Astrocyte (in vitro differentiated cells and primary cell): ENCODE results near the gene GOSR2. TPM values are rescaled to one million over a fixed set of nuclear protein-coding genes. Genes with fewer than 3 reads are reported as not detected.

Experiments used
- DNase-seq: peaks from one replicate; pipeline ENCODE4 v3.0.0-alpha.2; 2010; ENCODE audit warnings: low read depth
- FAIRE-seq: peaks from 2 replicates; lab custom pipeline; 2011; peaks lifted over from hg19 to GRCh38; lab: Jason Lieb, UNC
- H2AFZ ChIP-seq: 2 replicates; pipeline ENCODE4 v1.6.0; 2012; ENCODE audit warnings: low read depth, low read length, inconsistent platforms
- H3K27ac ChIP-seq: 2 replicates; pipeline ENCODE4 v1.5.1; 2011; ENCODE audit warnings: low read depth, low read length, inconsistent platforms
- H3K27me3 ChIP-seq: 2 replicates; pipeline ENCODE4 v1.6.0; 2011; ENCODE audit warnings: low read length, inconsistent platforms; ENCODE audit not compliant: insufficient read depth
- H3K36me3 ChIP-seq: 2 replicates; pipeline ENCODE4 v1.5.1; 2011; ENCODE audit warnings: low read length, inconsistent platforms; ENCODE audit not compliant: insufficient read depth
- H3K4me1 ChIP-seq: 2 replicates; pipeline ENCODE4 v1.5.1; 2011; ENCODE audit warnings: low read length, inconsistent platforms; ENCODE audit not compliant: insufficient read depth
- H3K4me2 ChIP-seq: 2 replicates; pipeline ENCODE4 v1.6.0; 2012; ENCODE audit warnings: low read length, inconsistent platforms
- H3K4me3 ChIP-seq: 2 replicates; pipeline ENCODE4 v1.5.1; 2011; ENCODE audit warnings: low read depth, mild to moderate bottlenecking, low read length, inconsistent platforms; ENCODE audit not compliant: insufficient read depth
- H3K79me2 ChIP-seq: 2 replicates; pipeline ENCODE4 v1.6.0; 2012; ENCODE audit warnings: mild to moderate bottlenecking, low read length, inconsistent platforms; ENCODE audit not compliant: insufficient read depth
- H3K9ac ChIP-seq: 2 replicates; pipeline ENCODE4 v1.6.0; 2012; ENCODE audit warnings: mild to moderate bottlenecking, low read length, inconsistent platforms
- H3K9me3 ChIP-seq: 2 replicates; pipeline ENCODE4 v1.5.1; 2012; ENCODE audit warnings: low read depth, mild to moderate bottlenecking, low read length, inconsistent platforms; ENCODE audit not compliant: insufficient read depth
- H4K20me1 ChIP-seq: 2 replicates; pipeline ENCODE4 v1.6.0; 2012; ENCODE audit warnings: low read length, inconsistent platforms; ENCODE audit not compliant: insufficient read depth
- H3K27ac Mint-ChIP-seq: one replicate; pipeline ENCODE4 v1.8.0; 2021; ENCODE audit warnings: mild to moderate bottlenecking, mixed read lengths; ENCODE audit not compliant: unreplicated experiment
- H3K27me3 Mint-ChIP-seq: one replicate; pipeline ENCODE4 v1.8.0; 2021; ENCODE audit warnings: low read depth, mixed read lengths; ENCODE audit not compliant: unreplicated experiment
- H3K36me3 Mint-ChIP-seq: one replicate; pipeline ENCODE4 v1.8.0; 2021; ENCODE audit warnings: low read depth, mixed read lengths; ENCODE audit not compliant: unreplicated experiment
- H3K4me1 Mint-ChIP-seq: one replicate; pipeline ENCODE4 v1.8.0; 2021; ENCODE audit warnings: low read depth, mixed read lengths; ENCODE audit not compliant: unreplicated experiment
- H3K4me3 Mint-ChIP-seq: one replicate; pipeline ENCODE4 v1.8.0; 2021; ENCODE audit warnings: mild to moderate bottlenecking, moderate library complexity, mixed read lengths; ENCODE audit not compliant: unreplicated experiment
- H3K9me3 Mint-ChIP-seq: one replicate; pipeline ENCODE4 v1.8.0; 2021; ENCODE audit warnings: mild to moderate bottlenecking, mixed read lengths; ENCODE audit not compliant: unreplicated experiment
- EZH2 ChIP-seq: IDR thresholded peaks from 2 replicates; pipeline ENCODE4 v1.6.1; 2012; ENCODE audit warnings: mild to moderate bottlenecking, low read length, inconsistent platforms; ENCODE audit not compliant: insufficient read depth
- total RNA-seq: library from RNA; stranded (reverse); gene quantifications from 2 replicates; pipeline ENCODE4 v1.2.1, GENCODE V29; 2021
- TF ChIP-seq, protein P1 (sequence below): IDR thresholded peaks from 2 replicates; pipeline ENCODE4 v1.5.1; 2011; ENCODE audit warnings: low read depth, mild to moderate bottlenecking, inconsistent platforms, low read length, moderate library complexity; ENCODE audit not compliant: insufficient read depth

GOSR2 gene
- total RNA-seq, 1 donor from 2014 or later = 67.0 TPM

GRCh38 chr17:46974086-46974485, 51.1 kb downstream of the GOSR2 start:
- peaks cover 35% of the 10 kb centered on the region for H3K27me3 ChIP-seq
- Mint-ChIP-seq H3K27me3 (peaks cover 54% of the 10 kb centered on the region), H3K4me3 (no peak overlapping the region), H3K36me3 (no peaks in the 10 kb centered on the region), H3K27ac (no peak overlapping the region), H3K9me3 (peaks cover 2% of the 10 kb centered on the region), H3K4me1 (peaks cover 3% of the 10 kb centered on the region)
- H3K9ac ChIP-seq = no peak overlapping the region
- no peaks in the 10 kb centered on the region for H3K79me2 ChIP-seq
- DNase-seq = no peak
- H2AFZ ChIP-seq = no peak overlapping the region
- H4K20me1 ChIP-seq = no peaks in the 10 kb centered on the region
- H3K4me1 ChIP-seq = peaks cover 9% of the 10 kb centered on the region
- no peak overlapping the region for H3K4me2 ChIP-seq
- no peak for FAIRE-seq
- H3K9me3 ChIP-seq = no peaks in the 10 kb centered on the region
- no peaks in the 10 kb centered on the region for H3K36me3 ChIP-seq
- TF ChIP-seq, protein P1, sequence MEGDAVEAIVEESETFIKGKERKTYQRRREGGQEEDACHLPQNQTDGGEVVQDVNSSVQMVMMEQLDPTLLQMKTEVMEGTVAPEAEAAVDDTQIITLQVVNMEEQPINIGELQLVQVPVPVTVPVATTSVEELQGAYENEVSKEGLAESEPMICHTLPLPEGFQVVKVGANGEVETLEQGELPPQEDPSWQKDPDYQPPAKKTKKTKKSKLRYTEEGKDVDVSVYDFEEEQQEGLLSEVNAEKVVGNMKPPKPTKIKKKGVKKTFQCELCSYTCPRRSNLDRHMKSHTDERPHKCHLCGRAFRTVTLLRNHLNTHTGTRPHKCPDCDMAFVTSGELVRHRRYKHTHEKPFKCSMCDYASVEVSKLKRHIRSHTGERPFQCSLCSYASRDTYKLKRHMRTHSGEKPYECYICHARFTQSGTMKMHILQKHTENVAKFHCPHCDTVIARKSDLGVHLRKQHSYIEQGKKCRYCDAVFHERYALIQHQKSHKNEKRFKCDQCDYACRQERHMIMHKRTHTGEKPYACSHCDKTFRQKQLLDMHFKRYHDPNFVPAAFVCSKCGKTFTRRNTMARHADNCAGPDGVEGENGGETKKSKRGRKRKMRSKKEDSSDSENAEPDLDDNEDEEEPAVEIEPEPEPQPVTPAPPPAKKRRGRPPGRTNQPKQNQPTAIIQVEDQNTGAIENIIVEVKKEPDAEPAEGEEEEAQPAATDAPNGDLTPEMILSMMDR = no peak
- no peak for TF ChIP-seq EZH2
- no peak overlapping the region for H3K27ac ChIP-seq
- no peak overlapping the region for H3K4me3 ChIP-seq

DNA sequence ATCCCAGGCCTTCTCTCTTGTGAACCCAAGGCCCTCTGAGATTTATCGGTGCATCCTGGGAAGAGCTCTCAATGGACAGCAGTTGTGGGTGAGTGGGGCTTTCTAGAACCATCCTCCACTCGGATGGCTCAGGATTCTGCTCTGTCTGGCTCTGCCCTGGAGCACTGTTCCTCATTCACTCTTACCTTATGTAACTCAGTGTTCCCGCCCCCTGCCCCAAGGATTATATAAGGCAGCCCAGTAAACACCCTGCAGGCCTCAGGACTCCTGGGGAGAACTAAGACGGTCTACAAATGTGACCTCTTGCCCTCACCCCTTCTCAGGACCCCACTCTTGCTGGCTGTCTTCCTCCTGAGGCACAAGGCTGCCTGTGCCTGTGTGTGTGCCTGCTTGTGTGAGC, 52.3 kb downstream of the GOSR2 start:
- no peak overlapping the region for H3K4me3 Mint-ChIP-seq
- H3K4me1 Mint-ChIP-seq = peaks cover 3% of the 10 kb centered on the region
- H3K9ac ChIP-seq = no peak overlapping the region
- no peaks in the 10 kb centered on the region for H4K20me1 ChIP-seq
- H3K27ac ChIP-seq = no peak overlapping the region
- no peak overlapping the region for H3K4me2 ChIP-seq
- DNase-seq (no peak), FAIRE-seq (no peak)
- no peaks in the 10 kb centered on the region for H3K9me3 ChIP-seq
- no peaks in the 10 kb centered on the region for H3K36me3 Mint-ChIP-seq
- H3K27me3 ChIP-seq = peaks cover 40% of the 10 kb centered on the region
- H3K79me2 ChIP-seq = no peaks in the 10 kb centered on the region
- no peak overlapping the region for H3K27ac Mint-ChIP-seq
- H2AFZ ChIP-seq = no peak overlapping the region
- peaks cover 55% of the 10 kb centered on the region for H3K27me3 Mint-ChIP-seq
- no peak overlapping the region for H3K4me3 ChIP-seq
- no peaks in the 10 kb centered on the region for H3K36me3 ChIP-seq
- H3K9me3 Mint-ChIP-seq = peaks cover 2% of the 10 kb centered on the region
- TF ChIP-seq, protein P1 = no peak
- TF ChIP-seq EZH2 = no peak
- peaks cover 12% of the 10 kb centered on the region for H3K4me1 ChIP-seq

DNA sequence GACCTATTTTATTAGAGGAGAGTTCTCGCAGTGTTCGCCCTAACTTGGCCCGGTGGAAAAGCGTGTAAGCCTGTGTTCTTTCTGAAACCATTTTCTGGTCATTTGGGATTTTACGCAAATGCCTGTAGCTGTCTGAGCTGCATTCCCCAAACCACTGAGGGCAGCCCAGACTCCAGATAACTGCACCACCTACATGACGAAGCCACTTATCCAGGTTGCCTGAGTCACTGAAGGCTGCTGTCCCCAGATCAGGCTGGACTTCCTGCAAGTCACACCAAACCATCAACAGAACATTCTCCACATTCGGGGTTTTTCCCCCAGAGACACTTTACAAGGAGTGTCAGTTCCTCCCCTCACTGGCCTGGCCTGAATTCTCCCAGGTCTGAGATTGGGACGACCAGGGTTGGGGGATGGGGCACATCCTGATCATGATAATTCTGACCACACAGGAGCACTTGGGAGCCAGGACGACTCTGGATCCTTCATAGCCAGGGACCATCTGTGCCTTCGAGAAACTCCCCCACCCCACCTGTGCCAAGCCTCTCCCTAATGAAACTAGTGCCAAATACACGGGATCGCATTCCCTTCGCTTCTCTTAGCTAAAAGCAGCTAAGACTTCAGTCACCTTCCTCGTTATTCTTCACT, 53.8 kb downstream of the GOSR2 start:
- Histone ChIP-seq H3K4me2 (no peak overlapping the region), H2AFZ (no peak overlapping the region)
- FAIRE-seq = no peak

More for the DNA sequence above, 53.8 kb downstream of the GOSR2 start:
- no peaks in the 10 kb centered on the region for H3K79me2 ChIP-seq
- Mint-ChIP-seq H3K4me1 (peaks cover 3% of the 10 kb centered on the region), H3K36me3 (no peaks in the 10 kb centered on the region), H3K27ac (no peak overlapping the region), H3K4me3 (no peak overlapping the region), H3K27me3 (peaks cover 60% of the 10 kb centered on the region), H3K9me3 (peaks cover 2% of the 10 kb centered on the region)
- H3K4me1 ChIP-seq = peaks cover 12% of the 10 kb centered on the region
- TF ChIP-seq, protein P1 = no peak
- no peak for TF ChIP-seq EZH2
- H3K27ac ChIP-seq = no peak overlapping the region
- no peaks in the 10 kb centered on the region for H3K36me3 ChIP-seq
- H3K27me3 ChIP-seq = peaks cover 45% of the 10 kb centered on the region
- no peak overlapping the region for H3K4me3 ChIP-seq
- H4K20me1 ChIP-seq = no peaks in the 10 kb centered on the region
- H3K9ac ChIP-seq = no peak overlapping the region
- DNase-seq = no peak
- no peaks in the 10 kb centered on the region for H3K9me3 ChIP-seq
